Prostate gland (tissue), 2 donors: ENCODE data around the gene FUT2.

Experiments
- CTCF ChIP-seq, 4 experiments: fragments of 200-600 bp in 2 of 4; fragments of 450-650 bp in 2 of 4; sonication (generic) in 2 of 4; IDR thresholded peaks; 1 replicate in 3 of 4; 2 replicates in 1 of 4; pipeline ENCODE4 v1.5.1; 2016 to 2019; ENCODE audit warnings: antibody characterized with exemption in 4 of 4, mild to moderate bottlenecking in 2 of 4, moderate library complexity in 2 of 4
- POLR2AphosphoS5 ChIP-seq: sonication (generic); formaldehyde crosslinking; IDR thresholded peaks from one replicate; pipeline ENCODE4 v1.6.1; 2017; ENCODE audit warnings: antibody characterized with exemption

GRCh38 chr19:48750771-48751504 lies 55.2 kb downstream of the FUT2 start:
- TF ChIP-seq CTCF (IDR thresholded peaks at IDR 0.05) (no peak), POLR2AphosphoS5 (no peak)
